ENCODE results near the gene FOXA3.
A peak's percentile ranks its signal among the peaks of the same experiment; 100 is the strongest.
"Not testable (repeated sequence)": the region's sequence is repeated elsewhere in the genome, so short reads cannot be mapped to it uniquely, and the experiment has no call there.

The FOXA3 gene

GRCh38 chr19:45876411-45877197, 12.5 kb downstream of the FOXA3 start:
- DNase-seq = no peak

DNA sequence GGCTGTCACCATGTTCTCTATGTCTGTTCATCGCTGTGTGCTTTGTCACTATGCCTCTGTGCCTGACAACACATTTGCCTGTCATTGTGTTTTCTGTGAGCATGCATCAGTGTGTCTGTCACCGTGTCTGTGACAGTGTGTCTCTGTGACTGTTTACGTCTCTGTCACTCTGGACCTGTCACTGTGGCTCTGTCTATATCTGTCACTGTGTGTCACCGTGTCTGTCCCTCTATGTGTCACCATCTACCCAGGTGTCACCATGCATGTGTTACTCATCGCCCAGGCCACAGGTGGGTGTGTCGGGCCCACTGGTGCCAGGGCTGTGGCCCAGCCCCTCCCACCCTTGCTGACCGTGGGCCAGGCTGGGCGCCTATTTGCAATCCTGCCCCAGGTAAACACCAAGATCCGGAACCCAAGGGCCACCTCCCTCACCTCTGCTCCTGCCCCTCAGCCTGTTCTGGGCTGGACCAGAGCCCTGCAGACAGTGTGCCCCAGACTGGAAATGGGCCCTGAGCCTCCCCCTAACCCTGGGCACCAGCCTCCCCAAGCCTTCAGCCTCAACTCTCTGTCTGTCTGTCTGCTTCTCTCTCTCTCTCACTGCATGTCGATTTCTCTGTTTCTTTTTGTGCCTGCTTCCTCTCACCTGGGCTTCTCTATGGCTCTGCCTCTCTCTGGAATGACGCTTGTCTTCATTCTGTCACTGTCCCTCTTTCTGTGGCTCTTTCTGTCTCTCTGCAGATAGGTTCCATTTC, 14.1 kb downstream of the FOXA3 start:
- no peak for DNase-seq

DNA sequence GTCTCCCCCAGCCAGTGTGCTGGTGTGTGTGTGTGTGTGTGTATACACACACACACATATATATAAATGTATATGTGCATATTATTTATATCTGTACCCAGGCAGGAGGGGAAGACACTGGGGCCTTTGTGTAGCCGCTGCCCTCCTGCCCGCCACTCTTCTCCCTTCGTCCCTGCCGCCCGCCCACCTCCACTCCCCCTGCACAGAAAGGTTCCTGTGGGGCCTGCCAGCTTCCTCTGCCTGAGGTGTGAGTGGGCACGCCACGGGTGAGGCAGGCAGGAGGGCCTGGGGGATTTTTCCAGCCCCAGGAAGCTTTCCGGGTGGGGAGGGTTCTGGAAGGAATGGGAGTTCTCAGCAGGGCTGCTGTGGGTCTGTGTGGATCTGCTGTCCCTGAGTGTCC, 14.9 kb downstream of the FOXA3 start:
- no peak for DNase-seq

GRCh38 chr19:45879971-45880370, 15.8 kb downstream of the FOXA3 start:
- no peak for DNase-seq

- no peak for DNase-seq
Measured at GRCh38 chr19:45881082-45881908, 17.2 kb downstream of the FOXA3 start.

DNA sequence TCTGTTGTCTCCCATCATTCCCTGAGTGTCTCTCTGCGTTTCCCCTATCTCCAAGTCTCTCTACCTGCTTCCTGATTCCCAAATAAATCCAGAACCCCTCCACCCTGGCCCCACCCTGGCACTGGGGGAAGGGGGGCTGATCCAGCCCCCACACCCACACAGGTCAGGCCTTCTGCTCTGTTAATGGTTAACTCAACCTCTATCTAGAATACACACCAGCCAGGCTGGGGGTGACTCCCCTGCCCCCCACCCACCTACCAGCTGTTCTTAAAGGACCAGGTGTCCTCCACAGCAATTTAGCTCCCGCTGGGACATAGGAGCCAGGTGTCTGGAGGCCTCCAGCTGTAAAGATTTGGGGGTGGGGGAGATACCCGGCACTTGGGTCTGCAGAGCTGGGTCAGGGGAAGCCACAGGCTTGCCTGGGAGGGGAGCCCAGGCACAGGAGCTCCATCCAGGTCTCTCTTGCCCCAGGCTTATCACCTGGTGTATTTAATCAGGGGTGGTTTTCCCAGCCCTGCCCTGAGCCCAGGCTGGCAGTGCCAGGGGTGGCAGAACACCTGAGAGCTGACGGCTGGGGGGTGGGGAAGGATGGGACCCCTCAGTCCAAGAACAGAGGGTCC, 17.9 kb downstream of the FOXA3 start:
- DNase-seq = no peak

DNA sequence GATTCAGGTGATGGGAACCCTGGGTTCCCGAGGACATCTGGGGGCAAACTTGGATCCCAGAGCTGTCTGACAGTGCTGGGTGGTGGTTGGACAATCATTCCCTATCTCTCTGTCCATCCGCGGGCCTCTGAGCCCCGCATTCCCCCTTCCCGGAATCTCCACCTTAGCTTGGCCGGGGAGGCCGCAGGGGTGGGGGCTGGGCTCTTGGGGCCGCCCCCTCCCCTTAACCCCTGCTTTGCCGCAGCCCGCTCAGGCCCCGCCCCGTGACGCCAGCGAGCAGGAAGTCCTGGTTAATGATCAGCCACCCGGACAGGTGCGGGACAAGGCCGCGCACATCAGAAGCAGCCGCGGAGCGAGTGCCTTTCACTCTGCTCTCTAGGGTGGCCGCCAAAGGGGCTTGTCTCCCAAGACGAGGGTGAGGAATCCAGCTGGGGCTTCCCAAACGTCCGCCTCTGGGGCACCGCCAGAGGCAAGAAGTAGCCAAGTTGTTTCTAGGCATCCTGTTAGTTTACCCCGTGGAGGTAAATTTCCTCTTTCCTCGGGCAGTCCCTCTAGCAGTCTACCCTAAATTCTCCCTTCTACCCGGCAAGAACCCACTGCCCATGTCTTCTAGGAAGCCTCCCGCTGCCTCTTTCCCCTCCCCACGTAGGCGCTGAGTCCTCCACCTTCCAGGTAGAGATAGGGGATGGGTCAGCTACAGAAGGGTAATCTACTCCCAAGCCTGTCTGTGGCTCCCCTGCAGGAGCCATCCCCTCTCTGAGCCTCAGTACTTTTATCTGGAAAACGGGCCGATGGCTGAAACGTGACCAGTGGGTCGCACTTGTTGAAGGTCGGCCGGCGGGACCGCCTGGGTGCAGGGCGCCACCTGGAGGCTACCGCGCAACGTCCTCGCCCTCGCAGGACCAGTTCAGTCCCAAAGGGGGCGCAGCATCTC, 18.8 kb downstream of the FOXA3 start:
- DNase-seq = peak; percentile 68

DNA sequence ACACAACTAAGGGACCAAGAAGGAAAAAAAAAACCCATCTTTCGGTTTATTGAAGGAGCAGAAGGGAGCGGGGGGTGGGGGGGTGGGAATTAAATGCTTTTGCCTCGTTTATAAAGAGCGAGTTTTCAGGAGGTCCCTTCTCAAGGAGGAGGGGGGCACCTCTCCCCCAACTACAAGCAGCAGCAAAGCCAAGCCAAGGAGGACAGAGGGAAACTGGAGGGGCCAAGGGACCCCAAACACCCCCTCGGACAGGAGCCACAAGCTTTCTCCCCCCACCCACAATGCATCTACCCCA, 19.4 kb downstream of the FOXA3 start:
- DNase-seq = no peak

GRCh38 chr19:45883881-45884681, 20.0 kb downstream of the FOXA3 start:
- DNase-seq = no peak

- DNase-seq = no peak
Measured at GRCh38 chr19:45884682-45885555, 20.8 kb downstream of the FOXA3 start.

DNA sequence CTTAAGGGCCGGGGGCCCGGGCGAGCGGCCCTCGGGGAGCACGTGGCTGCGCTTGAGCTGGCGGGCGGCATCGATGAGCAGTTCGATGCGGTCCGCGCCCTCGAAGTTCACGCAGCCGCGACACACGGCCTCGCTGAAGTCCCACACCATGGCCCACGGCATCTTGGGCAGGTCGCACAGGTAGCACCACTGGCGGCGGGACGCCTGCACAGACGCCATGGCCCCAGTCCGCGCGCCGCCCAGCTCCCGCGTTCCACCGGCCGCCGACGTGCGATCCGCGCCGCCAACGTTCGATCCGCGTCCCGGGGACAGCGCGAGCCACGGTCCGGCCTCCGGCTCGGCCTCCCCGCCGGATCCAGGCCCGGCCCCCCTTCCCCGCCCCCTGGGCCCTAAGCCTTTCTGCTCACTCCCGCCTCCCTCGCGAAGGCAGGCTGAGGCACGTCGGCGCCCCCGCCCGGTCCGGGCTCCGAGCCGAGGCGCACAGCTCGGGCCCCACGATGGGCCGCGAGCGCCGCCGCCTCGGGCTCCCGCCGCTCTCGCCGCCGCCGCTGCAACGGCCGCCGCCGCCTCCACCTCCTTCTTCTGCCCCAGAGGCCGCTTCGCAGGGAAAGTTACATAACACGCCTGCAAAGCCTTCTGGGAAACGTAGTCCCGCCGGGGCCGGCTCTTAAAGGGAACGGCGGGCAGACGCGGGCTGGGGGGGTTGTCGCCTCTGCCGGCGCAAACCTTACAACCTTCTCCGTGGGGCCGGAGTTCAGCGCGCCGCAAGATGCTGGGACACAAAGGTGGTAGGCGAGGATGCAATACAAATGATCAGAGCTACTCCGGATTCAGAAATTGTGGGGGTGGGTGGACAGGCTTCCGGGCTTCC, 21.7 kb downstream of the FOXA3 start, which contains the start of gene IRF2BP1:
Gene IRF2BP1, minus strand, starts transcription at position 586 of the 871 bp plus-strand sequence. Its CDS starts 367 bp downstream, at position 219.
- DNase-seq = peak; percentile 90

- peak; percentile 93 for DNase-seq
Measured at GRCh38 chr19:45886427-45887199, 22.5 kb downstream of the FOXA3 start.

GRCh38 chr19:45887200-45887710, 23.1 kb downstream of the FOXA3 start:
- no peak for DNase-seq

GRCh38 chr19:45889210-45889885, 25.2 kb downstream of the FOXA3 start:
- no peak for DNase-seq

GRCh38 chr19:45890877-45891276, 26.8 kb downstream of the FOXA3 start:
- DNase-seq = no peak

DNA sequence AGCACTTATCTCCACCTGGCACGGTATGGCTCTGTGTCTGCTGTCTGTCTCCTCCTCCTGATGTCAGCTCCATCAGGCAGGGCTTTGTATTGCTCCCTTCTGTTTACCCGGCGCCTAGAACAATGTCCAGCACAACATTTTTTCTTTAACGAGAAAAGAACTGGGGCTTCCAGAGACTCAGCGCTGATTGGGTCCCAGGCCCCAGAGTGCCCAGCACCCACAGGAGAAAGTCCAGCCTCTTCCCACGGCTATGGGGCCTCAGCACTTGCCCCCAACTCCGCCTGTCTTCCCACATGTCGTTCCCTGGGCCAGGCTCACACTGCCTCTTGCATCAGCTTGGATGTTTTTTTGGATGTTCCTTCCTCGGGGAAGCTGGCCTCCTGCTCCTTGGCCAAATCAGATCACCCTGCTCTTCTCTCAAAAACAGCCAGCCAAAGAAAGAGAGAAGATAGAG, 31.4 kb downstream of the FOXA3 start:
- no peak for DNase-seq

GRCh38 chr19:45895983-45896599, 32.0 kb downstream of the FOXA3 start:
- DNase-seq = not testable (repeated sequence)

Measured in HCEC 1CT (cell line).